H9 (cell line): ENCODE results near the gene KIAA1958. TPM values are rescaled to one million over a fixed set of nuclear protein-coding genes. Genes with fewer than 3 reads are reported as not detected.

Experiments
- DNase-seq: peaks from one replicate; pipeline ENCODE4 v3.0.0-alpha.2; 2017
- H2AFZ ChIP-seq: one replicate; pipeline ENCODE4 v1.6.1; 2013; ENCODE audit warnings: mild to moderate bottlenecking, low read length, control low read depth, moderate library complexity
- H2AK5ac ChIP-seq: 2 replicates; pipeline ENCODE4 v1.6.1; 2013; ENCODE audit warnings: low read length, control low read depth, mixed read lengths; ENCODE audit not compliant: insufficient read length
- H2BK120ac ChIP-seq: one replicate; pipeline ENCODE4 v1.6.1; 2013; ENCODE audit warnings: low read depth, mild to moderate bottlenecking, low read length, control low read depth, inconsistent platforms; ENCODE audit not compliant: poor library complexity, severe bottlenecking
- H2BK12ac ChIP-seq: 2 replicates; pipeline ENCODE4 v1.6.1; 2013; ENCODE audit warnings: low read length, control low read depth, mixed read lengths, low read depth; ENCODE audit not compliant: insufficient read length
- H2BK15ac ChIP-seq: 2 replicates; pipeline ENCODE4 v1.6.1; 2013; ENCODE audit warnings: low read depth, low read length, control low read depth
- H2BK20ac ChIP-seq: one replicate; pipeline ENCODE4 v1.6.1; 2013; ENCODE audit warnings: low read depth, mild to moderate bottlenecking, low read length, control low read depth, inconsistent platforms; ENCODE audit not compliant: poor library complexity, severe bottlenecking
- H2BK5ac ChIP-seq: 2 replicates; pipeline ENCODE4 v1.6.1; 2013; ENCODE audit warnings: low read length, control low read depth, mixed read lengths; ENCODE audit not compliant: insufficient read length
- H3K14ac ChIP-seq: 2 replicates; pipeline ENCODE4 v1.6.1; 2013; ENCODE audit warnings: low read length, control low read depth; ENCODE audit not compliant: insufficient read depth
- H3K18ac ChIP-seq: 2 replicates; pipeline ENCODE4 v1.6.1; 2013; ENCODE audit warnings: low read depth, mild to moderate bottlenecking, mixed read lengths, low read length, control low read depth; ENCODE audit not compliant: insufficient read length
- H3K23ac ChIP-seq: 2 replicates; pipeline ENCODE4 v1.6.1; 2013; ENCODE audit warnings: low read length, control low read depth, mixed read lengths, low read depth; ENCODE audit not compliant: insufficient read length
- H3K23me2 ChIP-seq: 2 replicates; pipeline ENCODE4 v1.6.1; 2013; ENCODE audit warnings: low read depth, mild to moderate bottlenecking, mixed read lengths, low read length, control low read depth; ENCODE audit not compliant: insufficient read length, poor library complexity, severe bottlenecking
- H3K27ac ChIP-seq: 2 replicates; pipeline ENCODE4 v1.5.1; 2013; ENCODE audit warnings: low read length, control low read depth, mixed read lengths, low read depth; ENCODE audit not compliant: insufficient read length
- H3K27me3 ChIP-seq: 2 replicates; pipeline ENCODE4 v1.6.1; 2013; ENCODE audit warnings: low read length, control low read depth, inconsistent platforms; ENCODE audit not compliant: insufficient read depth
- H3K4ac ChIP-seq: 2 replicates; pipeline ENCODE4 v1.6.1; 2013; ENCODE audit warnings: low read depth, mild to moderate bottlenecking, control low read depth, inconsistent platforms, low read length, moderate library complexity
- H3K4me1 ChIP-seq: 2 replicates; pipeline ENCODE4 v1.6.1; 2013; ENCODE audit warnings: low read length, control low read depth, inconsistent platforms; ENCODE audit not compliant: insufficient read depth
- H3K4me2 ChIP-seq: 2 replicates; pipeline ENCODE4 v1.6.1; 2013; ENCODE audit warnings: low read length, control low read depth, mixed read lengths; ENCODE audit not compliant: insufficient read length, insufficient read depth
- H3K56ac ChIP-seq: 2 replicates; pipeline ENCODE4 v1.6.1; 2013; ENCODE audit warnings: low read depth, mild to moderate bottlenecking, mixed read lengths, low read length, control low read depth; ENCODE audit not compliant: insufficient read length
- H3K79me1 ChIP-seq: 2 replicates; pipeline ENCODE4 v1.6.1; 2013; ENCODE audit warnings: low read depth, mild to moderate bottlenecking, moderate library complexity, low read length, control low read depth, inconsistent platforms; ENCODE audit not compliant: insufficient read depth, poor library complexity, severe bottlenecking
- H3K79me2 ChIP-seq: 2 replicates; pipeline ENCODE4 v1.6.1; 2013; ENCODE audit warnings: low read length, control low read depth, inconsistent platforms; ENCODE audit not compliant: insufficient read depth
- H3K9ac ChIP-seq: 2 replicates; pipeline ENCODE4 v1.6.1; 2013; ENCODE audit warnings: low read length, control low read depth, mixed read lengths; ENCODE audit not compliant: insufficient read length; ENCODE audit errors: extremely low read depth
- H3K9me3 ChIP-seq: one replicate; pipeline ENCODE4 v1.6.1; 2013; ENCODE audit warnings: low read depth, low read length, inconsistent platforms; ENCODE audit not compliant: control insufficient read depth
- H3T11ph ChIP-seq: one replicate; pipeline ENCODE4 v1.6.1; 2013; ENCODE audit warnings: mild to moderate bottlenecking, low read length, control low read depth, inconsistent platforms
- H4K20me1 ChIP-seq: one replicate; pipeline ENCODE4 v1.6.1; 2013; ENCODE audit not compliant: control insufficient read depth, insufficient read length, insufficient read depth
- H4K5ac ChIP-seq: 2 replicates; pipeline ENCODE4 v1.6.1; 2013; ENCODE audit warnings: low read depth, mild to moderate bottlenecking, mixed read lengths, low read length, control low read depth; ENCODE audit not compliant: insufficient read length
- H4K8ac ChIP-seq: replicated peaks from 2 replicates; pipeline ENCODE4 v1.6.1; 2013; ENCODE audit warnings: low read length, control low read depth, mixed read lengths, low read depth; ENCODE audit not compliant: insufficient read length
- H4K91ac ChIP-seq: 2 replicates; pipeline ENCODE4 v1.6.1; 2013; ENCODE audit warnings: low read depth, mild to moderate bottlenecking, moderate library complexity, mixed read lengths, low read length, control low read depth; ENCODE audit not compliant: insufficient read length
- H3K27ac Mint-ChIP-seq, 3 experiments: 2 replicates in 2 of 3; 3 replicates in 1 of 3; pipeline ENCODE4 v1.8.0; 2020 to 2021; ENCODE audit warnings: mixed read lengths in 3 of 3, mild to moderate bottlenecking in 1 of 3, moderate library complexity in 1 of 3
- H3K27me3 Mint-ChIP-seq: 2 replicates; pipeline ENCODE4 v1.8.0; 2021; ENCODE audit warnings: low read depth, mild to moderate bottlenecking, moderate library complexity, mixed read lengths
- H3K36me3 Mint-ChIP-seq, 3 experiments: 2 replicates in 2 of 3; 3 replicates in 1 of 3; pipeline ENCODE4 v1.8.0; 2020 to 2021; ENCODE audit warnings: low read depth in 3 of 3, mixed read lengths in 3 of 3; ENCODE audit not compliant: insufficient read depth in 1 of 3
- H3K4me1 Mint-ChIP-seq, 2 experiments: 2 replicates each; pipeline ENCODE4 v1.8.0; 2020; ENCODE audit warnings: mixed read lengths in 2 of 2
- H3K4me3 Mint-ChIP-seq, 2 experiments: 2 replicates in 1 of 2; 3 replicates in 1 of 2; pipeline ENCODE4 v1.8.0; 2020 to 2021; ENCODE audit warnings: mild to moderate bottlenecking in 2 of 2, mixed read lengths in 2 of 2, moderate library complexity in 1 of 2
- H3K9me3 Mint-ChIP-seq, 2 experiments: 2 replicates in 1 of 2; 3 replicates in 1 of 2; pipeline ENCODE4 v1.8.0; 2020; ENCODE audit warnings: mild to moderate bottlenecking in 2 of 2, mixed read lengths in 2 of 2, moderate library complexity in 1 of 2
- CTCF ChIP-seq: fragments of 200-600 bp; sonication (generic); conservative IDR thresholded peaks from 3 replicates; pipeline ENCODE4 v1.8.0; 2021; ENCODE audit warnings: antibody characterized with exemption, mild to moderate bottlenecking
- WGBS: extraction: QIAGEN DNeasy Blood & Tissue Kit; methylation state at CpG from one replicate; pipeline ENCODE4 v1.1.7; 2013; ENCODE audit warnings: missing lambda C conversion rate, low lambda C conversion rate, mixed read lengths; ENCODE audit not compliant: insufficient read length; ENCODE audit errors: extremely low coverage; 5-methylcytosine and 5-hydroxymethylcytosine counted together
- total RNA-seq: library from RNA; stranded (reverse); gene quantifications from 2 replicates; pipeline ENCODE4 v1.2.1, GENCODE V29; 2021

KIAA1958 gene
- total RNA-seq, 1 experiment from 2014 or later: 34.0 TPM

- no peak overlapping the region for H2AFZ ChIP-seq
- no peaks in the 10 kb centered on the region for H3K9me3 ChIP-seq
- no peak overlapping the region for H3K9ac ChIP-seq
- H4K20me1 ChIP-seq: no peaks in the 10 kb centered on the region
- H2BK20ac ChIP-seq: no peak overlapping the region
- no CpG with 5 or more reads among the region's 3 CpGs for WGBS
- H3K56ac ChIP-seq: no peak overlapping the region
- no peak for DNase-seq
- H3K23me2 ChIP-seq: no peaks in the 10 kb centered on the region
- no peak overlapping the region for H3K4me2 ChIP-seq
- H3K27me3 ChIP-seq: no peaks in the 10 kb centered on the region
- no peak overlapping the region for H4K91ac ChIP-seq
- H2BK12ac ChIP-seq: no peak overlapping the region
- H2BK15ac ChIP-seq: no peak overlapping the region
- no peak overlapping the region for H3K18ac ChIP-seq
- H3K14ac ChIP-seq: no peak overlapping the region
- Mint-ChIP-seq H3K36me3 (peaks cover under 1 to 2% (median 2%) of the 10 kb centered on the region in 3 experiments; a peak in 5 of 7 replicates), H3K9me3 (no peaks in the 10 kb centered on the region), H3K4me3 (no peak overlapping the region), H3K27me3 (no peaks in the 10 kb centered on the region), H3K27ac (no peak overlapping the region), H3K4me1 (peaks cover 5 to 6% of the 10 kb centered on the region in 2 experiments; a peak in 1 of 4 replicates)
- no peaks in the 10 kb centered on the region for H3K79me1 ChIP-seq
- no peak overlapping the region for H3T11ph ChIP-seq
- no peak overlapping the region for H3K4ac ChIP-seq
- H2AK5ac ChIP-seq: no peak overlapping the region
- TF ChIP-seq CTCF: no peak
- H4K8ac ChIP-seq: no peak overlapping the region
- no peak overlapping the region for H3K23ac ChIP-seq
- H2BK5ac ChIP-seq: no peak overlapping the region
- no peak overlapping the region for H4K5ac ChIP-seq
- no peak overlapping the region for H3K27ac ChIP-seq
- H3K79me2 ChIP-seq: no peaks in the 10 kb centered on the region
- H2BK120ac ChIP-seq: no peak overlapping the region
- no peaks in the 10 kb centered on the region for H3K4me1 ChIP-seq
These were observed 177.9 kb downstream of the KIAA1958 start for GRCh38 chr9:112664531-112664930.
